Measurements from ENCODE around the gene BBS4. TPM values are rescaled to one million over a fixed set of nuclear protein-coding genes. Genes with fewer than 3 reads are reported as not detected.

The BBS4 gene
- total and polyA plus RNA-seq, 2 donors (not counting 3 experiments of a cell fraction or from before 2014, with no cell fraction given): 6.8 to 7.5 TPM

- Histone ChIP-seq H3K36me3 (ENCODE audit: control insufficient read depth in 2 of 2, extremely low read depth in 1 of 2, insufficient read depth in 2 of 2, low read length in 2 of 2) (no peaks in the 10 kb centered on the region), H3K4me1 (ENCODE audit: control insufficient read depth, extremely low read depth, insufficient read depth, low read length) (peaks cover 10% of the 10 kb centered on the region), H3K9me3 (replicated peaks; ENCODE audit: control insufficient read depth, insufficient read depth, low read length) (no peaks in the 10 kb centered on the region), H3K27ac (ENCODE audit: insufficient read depth, low read depth, low read length) (no peak overlapping the region), H3K4me2 (ENCODE audit: insufficient read depth, low read length) (no peak overlapping the region), H3K9me1 (replicated peaks; ENCODE audit: control insufficient read depth, extremely low read depth, insufficient read depth, low read length) (no peaks in the 10 kb centered on the region), H3K27me3 (ENCODE audit: control insufficient read depth in 2 of 2, insufficient read depth in 2 of 2, low read length in 2 of 2) (peaks cover 20 to 32% of the 10 kb centered on the region in 2 experiments), H4K20me1 (replicated peaks; ENCODE audit: control insufficient read depth, extremely low read depth, insufficient read depth, low read length) (no peaks in the 10 kb centered on the region), H3K9ac (replicated peaks; ENCODE audit: extremely low read depth, insufficient read depth, low read length) (no peak overlapping the region), H3K79me2 (ENCODE audit: control insufficient read depth, insufficient read depth, low read length) (peaks cover 17% of the 10 kb centered on the region), H3K4me3 (replicated peaks in 1 of 3; ENCODE audit: insufficient read depth in 1 of 3, low read depth in 1 of 3, low read length in 3 of 3) (no peak overlapping the region), H2AFZ (ENCODE audit: low read depth, low read length) (no peak overlapping the region)
- DNase-seq (ENCODE audit: low read depth, low spot score): no peak
- POLR2A ChIA-PET: no interaction called here
- no peak for FAIRE-seq
- intact Hi-C loops (cut with micrococcal nuclease): loop anchor here (10.0 kb wide), 1 partner anchor 849 kb away; the partner anchor contains the start of gene NPTN
- BruUV-seq (replicated peaks): no TSS peak
- dilution Hi-C loops (cut with MboI; ENCODE audit: extremely low pct_ligation_motif_present, low sequenced_read_pairs): no loop called here
- TF ChIP-seq GATA2 (IDR thresholded peaks at IDR 0.05; ENCODE audit: insufficient read depth, insufficient read length, low read depth, low read length): no peak
- no peak for TF ChIP-seq POLR2AphosphoS5 (IDR thresholded peaks at IDR 0.05; ENCODE audit: insufficient read depth, low read depth, low read length)
- TF ChIP-seq MAX (IDR thresholded peaks at IDR 0.05; ENCODE audit: insufficient read depth, insufficient read length): no peak
- TF ChIP-seq POLR2A (IDR thresholded peaks at IDR 0.05; ENCODE audit: low read depth, low read length): no peak
- no peak for TF ChIP-seq CTCF (IDR thresholded peaks at IDR 0.05; ENCODE audit: extremely low read depth in 1 of 2, insufficient read depth in 1 of 2, low read depth in 1 of 2, low read length in 2 of 2)
- no peak for TF ChIP-seq MYC (IDR thresholded peaks at IDR 0.05; ENCODE audit: low read depth, low read length)
- TF ChIP-seq JUN (IDR thresholded peaks at IDR 0.05; ENCODE audit: borderline replicate concordance, insufficient read depth, insufficient read length, low read depth): no peak
- TF ChIP-seq EZH2 (IDR thresholded peaks at IDR 0.05; ENCODE audit: borderline replicate concordance, low read depth, low read length, severe bottlenecking): no peak
- TF ChIP-seq FOS (IDR thresholded peaks at IDR 0.05; ENCODE audit: borderline replicate concordance, insufficient read depth, low read length): no peak
- CTCF ChIA-PET: interaction anchor here (0.9 to 1.1 kb wide), 2 partner anchors 64 to 296 kb away, joined by 4 to 6 read pairs; no protein-coding TSS in a partner anchor
Observed at GRCh38 chr15:72786242-72786641, 100.2 kb downstream of the BBS4 start.
